ENCODE data around the gene HECW1. TPM values are rescaled to one million over a fixed set of nuclear protein-coding genes. Genes with fewer than 3 reads are reported as not detected.

The HECW1 gene
- total and polyA plus RNA-seq, 2 donors (not counting 1 experiment from before 2014, with no cell fraction given): not detected

- WGBS (ENCODE audit: insufficient coverage): 95% methylated on average over 72 of the region's 72 CpGs
- H3K27ac ChIP-seq (ENCODE audit: low read length in 2 of 2): no peak overlapping the region
- H3K9me3 ChIP-seq (ENCODE audit: control extremely low read depth in 1 of 3, control insufficient read depth in 2 of 3, insufficient read depth in 1 of 3, low read length in 2 of 3): no peaks in the 10 kb centered on the region
- H3K27me3 ChIP-seq (replicated peaks in 1 of 4; ENCODE audit: control extremely low read depth in 1 of 4, control insufficient read depth in 3 of 4, insufficient read depth in 4 of 4, low read length in 3 of 4): no peaks in the 10 kb centered on the region
- Mint-ChIP-seq H3K27me3 (peaks cover 18% of the 10 kb centered on the region), H3K4me3 (no peak overlapping the region), H3K27ac (no peak overlapping the region), H3K4me1 (no peaks in the 10 kb centered on the region), H3K9me3 (ENCODE audit: insufficient read depth) (no peaks in the 10 kb centered on the region)
- H3K4me1 ChIP-seq (ENCODE audit: control insufficient read depth in 2 of 2, insufficient read depth in 2 of 2, low read length in 2 of 2): no peaks in the 10 kb centered on the region
- ChIA-PET CTCF (interaction anchor here (3.2 kb wide), 1 partner anchor 10 kb away, joined by 9 read pairs; no protein-coding TSS in a partner anchor), POLR2A (no interaction called here)
- no peak overlapping the region for H3K4me2 ChIP-seq (replicated peaks; ENCODE audit: low read depth, low read length, poor library complexity, severe bottlenecking)
- H2AFZ ChIP-seq (ENCODE audit: insufficient read depth, low read depth, low read length, poor library complexity, severe bottlenecking): no peak overlapping the region
- intact Hi-C loops (cut with micrococcal nuclease): no loop called here
- H3K4me3 ChIP-seq (ENCODE audit: control extremely low read depth in 1 of 5, extremely low read depth in 1 of 5, insufficient read depth in 1 of 5, low read depth in 2 of 5, low read length in 4 of 5): no peak overlapping the region
- TF ChIP-seq CTCF (IDR thresholded peaks at IDR 0.05) (no peak), EZH2 (IDR thresholded peaks at IDR 0.05; ENCODE audit: borderline replicate concordance, insufficient read depth, low read depth, low read length, poor library complexity, severe bottlenecking) (no peak)
- no peaks in the 10 kb centered on the region for H3K36me3 ChIP-seq (replicated peaks in 1 of 2; ENCODE audit: control extremely low read depth in 1 of 2, control insufficient read depth in 1 of 2, extremely low read depth in 1 of 2, insufficient read depth in 2 of 2, low read length in 1 of 2)
- no peaks in the 10 kb centered on the region for H3K79me2 ChIP-seq (ENCODE audit: control insufficient read depth, insufficient read depth, low read length)
- DNase-seq (no peak), ATAC-seq (ENCODE audit: low read depth) (no peak)
- H4K20me1 ChIP-seq (ENCODE audit: control insufficient read depth, insufficient read depth, low read length, poor library complexity, severe bottlenecking): no peaks in the 10 kb centered on the region
- no peak overlapping the region for H3K9ac ChIP-seq (ENCODE audit: low read length)
Observed at GRCh38 chr7:43444711-43445578, 332.5 kb downstream of the HECW1 start.

GRCh38 chr7:43449577-43449976, 337.1 kb downstream of the HECW1 start:
- Histone ChIP-seq H3K9ac (ENCODE audit: low read length) (no peak overlapping the region), H3K4me2 (replicated peaks; ENCODE audit: low read depth, low read length, poor library complexity, severe bottlenecking) (no peak overlapping the region), H3K27me3 (replicated peaks in 1 of 4; ENCODE audit: control extremely low read depth in 1 of 4, control insufficient read depth in 3 of 4, insufficient read depth in 4 of 4, low read length in 3 of 4) (no peaks in the 10 kb centered on the region), H2AFZ (ENCODE audit: insufficient read depth, low read depth, low read length, poor library complexity, severe bottlenecking) (no peak overlapping the region), H3K36me3 (replicated peaks in 1 of 2; ENCODE audit: control extremely low read depth in 1 of 2, control insufficient read depth in 1 of 2, extremely low read depth in 1 of 2, insufficient read depth in 2 of 2, low read length in 1 of 2) (no peaks in the 10 kb centered on the region), H4K20me1 (ENCODE audit: control insufficient read depth, insufficient read depth, low read length, poor library complexity, severe bottlenecking) (no peaks in the 10 kb centered on the region), H3K27ac (ENCODE audit: low read length in 2 of 2) (no peak overlapping the region), H3K9me3 (ENCODE audit: control extremely low read depth in 1 of 3, control insufficient read depth in 2 of 3, insufficient read depth in 1 of 3, low read length in 2 of 3) (no peaks in the 10 kb centered on the region), H3K79me2 (ENCODE audit: control insufficient read depth, insufficient read depth, low read length) (no peaks in the 10 kb centered on the region), H3K4me1 (ENCODE audit: control insufficient read depth in 2 of 2, insufficient read depth in 2 of 2, low read length in 2 of 2) (no peaks in the 10 kb centered on the region), H3K4me3 (ENCODE audit: control extremely low read depth in 1 of 5, extremely low read depth in 1 of 5, insufficient read depth in 1 of 5, low read depth in 2 of 5, low read length in 4 of 5) (no peak overlapping the region)
- H3K27me3 Mint-ChIP-seq: peaks cover 9% of the 10 kb centered on the region
- H3K4me3 Mint-ChIP-seq: no peak overlapping the region
- H3K27ac Mint-ChIP-seq: no peak overlapping the region
- no peaks in the 10 kb centered on the region for H3K4me1 Mint-ChIP-seq
- ATAC-seq (ENCODE audit: low read depth) (no peak), DNase-seq (no peak)
- POLR2A ChIA-PET: no interaction called here
- 84% methylated on average over 1 of the region's 3 CpGs for WGBS (ENCODE audit: insufficient coverage)
- TF ChIP-seq CTCF (IDR thresholded peaks at IDR 0.05): no peak
- no peak for TF ChIP-seq EZH2 (IDR thresholded peaks at IDR 0.05; ENCODE audit: borderline replicate concordance, insufficient read depth, low read depth, low read length, poor library complexity, severe bottlenecking)
- intact Hi-C loops (cut with micrococcal nuclease): no loop called here
- H3K9me3 Mint-ChIP-seq (ENCODE audit: insufficient read depth): no peaks in the 10 kb centered on the region
- CTCF ChIA-PET: interaction anchor here (1.0 to 1.4 kb wide), 2 partner anchors 10 to 11 kb away, joined by 3 to 4 read pairs; no protein-coding TSS in a partner anchor

All from B cell (primary cell).